ENCODE measurements around the gene MSH2.

Gene MSH2

DNA sequence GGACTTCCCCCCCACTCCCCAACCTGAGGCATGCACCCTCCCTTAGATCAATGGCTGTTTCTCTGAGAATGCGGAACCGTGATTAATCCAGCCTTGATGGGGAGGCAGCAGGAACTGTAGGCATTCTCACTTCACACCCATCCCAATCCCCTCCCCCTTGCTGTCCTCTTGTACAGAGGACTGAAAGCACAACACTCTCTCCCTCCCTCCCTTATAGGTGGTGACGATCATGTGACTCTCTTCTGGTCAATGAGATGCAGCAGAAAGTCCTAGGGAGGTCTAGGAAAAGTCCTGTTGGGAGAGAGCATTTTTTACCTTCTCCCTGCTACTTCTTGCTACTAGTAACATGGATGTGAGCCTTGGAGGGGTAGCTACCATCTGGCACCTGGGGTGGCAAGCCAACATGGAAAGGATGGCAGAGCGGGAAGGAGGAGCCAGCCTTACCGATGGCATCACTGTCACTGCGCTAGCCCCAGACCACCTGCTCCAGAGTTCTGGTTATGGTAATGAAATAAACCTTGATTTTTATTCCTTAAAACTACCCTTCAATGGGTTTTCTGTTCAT, 106.9 kb downstream of the MSH2 start:
- no peak overlapping the region for H3K9ac ChIP-seq (ENCODE audit: insufficient read length, low read depth)
- no peaks in the 10 kb centered on the region for H3K36me3 ChIP-seq (ENCODE audit: insufficient read depth, insufficient read length, low read length)
- H3K4me3 ChIP-seq (ENCODE audit: insufficient read length, low read depth), result no peak overlapping the region
- H3K9me3 ChIP-seq (ENCODE audit: insufficient read depth, low read length), result peaks cover 26% of the 10 kb centered on the region
- H3K4me1 ChIP-seq (ENCODE audit: insufficient read depth, insufficient read length), result peaks cover 5% of the 10 kb centered on the region
- no peak for TF ChIP-seq ZNF274 (IDR thresholded peaks at IDR 0.05; ENCODE audit: low read depth, low read length)
- TF ChIP-seq SUZ12 (IDR thresholded peaks at IDR 0.05; ENCODE audit: extremely low read depth, insufficient read depth, insufficient read length), result no peak
- TF ChIP-seq YY1 (IDR thresholded peaks at IDR 0.05; ENCODE audit: insufficient read depth, insufficient read length), result no peak
- no peaks in the 10 kb centered on the region for H3K27me3 ChIP-seq (ENCODE audit: insufficient read depth, insufficient read length)
- no peak for DNase-seq (ENCODE audit: low read depth, low spot score)

DNA sequence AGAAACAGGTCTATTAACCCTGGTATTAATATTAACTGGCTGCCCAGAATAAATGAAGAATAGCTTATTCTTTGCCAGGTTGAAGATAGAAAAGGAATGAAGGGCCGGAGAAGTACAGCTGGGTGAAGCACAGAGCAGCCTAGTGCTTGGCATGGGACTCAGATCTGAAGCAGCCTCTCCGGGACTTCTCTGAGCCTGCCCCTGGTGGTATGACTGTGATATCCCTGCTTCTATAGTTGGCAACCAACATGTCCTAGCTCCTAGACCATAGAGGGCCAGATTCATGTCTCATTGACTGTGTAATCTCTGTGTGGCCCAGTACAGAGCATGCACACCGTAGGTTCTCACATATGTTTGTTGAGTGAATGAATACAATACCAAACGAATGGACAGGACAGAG, 107.8 kb downstream of the MSH2 start:
- Histone ChIP-seq H3K9me3 (ENCODE audit: insufficient read depth, low read length) (peaks cover 17% of the 10 kb centered on the region), H3K4me3 (ENCODE audit: insufficient read length, low read depth) (no peak overlapping the region), H3K9ac (ENCODE audit: insufficient read length, low read depth) (no peak overlapping the region), H3K36me3 (ENCODE audit: insufficient read depth, insufficient read length, low read length) (no peaks in the 10 kb centered on the region), H3K27me3 (ENCODE audit: insufficient read depth, insufficient read length) (no peaks in the 10 kb centered on the region), H3K4me1 (ENCODE audit: insufficient read depth, insufficient read length) (peaks cover 5% of the 10 kb centered on the region)
- DNase-seq (ENCODE audit: low read depth, low spot score), result no peak
- no peak for TF ChIP-seq SUZ12 (IDR thresholded peaks at IDR 0.05; ENCODE audit: extremely low read depth, insufficient read depth, insufficient read length)
- TF ChIP-seq ZNF274 (IDR thresholded peaks at IDR 0.05; ENCODE audit: low read depth, low read length), result no peak
- no peak for TF ChIP-seq YY1 (IDR thresholded peaks at IDR 0.05; ENCODE audit: insufficient read depth, insufficient read length)

GRCh38 chr2:47512581-47513083, 109.7 kb downstream of the MSH2 start:
- no peak for DNase-seq (ENCODE audit: low read depth, low spot score)
- H3K9ac ChIP-seq (ENCODE audit: insufficient read length, low read depth), result no peak overlapping the region
- H3K4me3 ChIP-seq (ENCODE audit: insufficient read length, low read depth), result no peak overlapping the region
- no peaks in the 10 kb centered on the region for H3K27me3 ChIP-seq (ENCODE audit: insufficient read depth, insufficient read length)
- H3K36me3 ChIP-seq (ENCODE audit: insufficient read depth, insufficient read length, low read length), result no peaks in the 10 kb centered on the region
- TF ChIP-seq ZNF274 (IDR thresholded peaks at IDR 0.05; ENCODE audit: low read depth, low read length) (no peak), YY1 (IDR thresholded peaks at IDR 0.05; ENCODE audit: insufficient read depth, insufficient read length) (no peak), SUZ12 (IDR thresholded peaks at IDR 0.05; ENCODE audit: extremely low read depth, insufficient read depth, insufficient read length) (no peak)
- H3K4me1 ChIP-seq (ENCODE audit: insufficient read depth, insufficient read length), result peaks cover 9% of the 10 kb centered on the region
- peaks cover 8% of the 10 kb centered on the region; the same call in 1 of the 2 replicates for H3K9me3 ChIP-seq (ENCODE audit: insufficient read depth, low read length)

GRCh38 chr2:47513981-47514520, 111.1 kb downstream of the MSH2 start:
- H3K9me3 ChIP-seq (ENCODE audit: insufficient read depth, low read length), result no peaks in the 10 kb centered on the region

DNA sequence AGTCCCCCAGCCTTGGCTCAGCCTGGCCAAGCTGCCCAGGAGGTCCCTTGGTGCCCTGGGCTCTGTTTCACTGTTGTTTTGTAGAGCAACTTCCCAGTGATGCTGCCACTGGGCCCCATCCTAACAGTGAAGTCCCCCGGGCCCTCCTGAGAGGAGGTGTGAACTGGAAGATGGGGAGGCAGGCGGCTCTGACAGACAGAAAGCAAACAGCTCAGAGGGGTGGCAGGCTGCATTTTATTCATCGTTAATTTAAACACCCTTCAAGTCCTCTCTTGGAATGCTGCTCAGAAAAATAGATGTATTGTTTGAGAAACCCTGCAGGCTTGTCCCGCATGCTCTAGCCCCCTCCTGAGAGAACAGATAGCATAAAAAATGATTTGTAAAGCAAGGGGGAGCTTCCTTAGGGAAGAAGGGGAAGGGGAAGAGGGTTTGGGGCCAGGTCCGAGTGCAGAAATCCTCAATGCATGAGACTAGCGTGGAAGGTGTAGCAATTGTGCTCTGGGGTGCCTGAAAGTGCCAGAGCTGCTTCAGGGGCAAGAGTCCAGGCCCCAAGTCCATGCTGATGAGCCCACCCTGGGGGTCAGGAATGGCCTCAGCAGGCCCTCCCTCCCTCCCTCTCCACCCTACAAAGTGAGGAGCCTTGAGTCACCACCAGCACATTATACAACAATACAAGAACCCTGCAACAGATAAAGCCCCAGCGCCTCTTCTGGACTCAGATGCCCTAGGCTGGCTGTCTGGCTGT, 113.6 kb downstream of the MSH2 start:
- TF ChIP-seq YY1 (IDR thresholded peaks at IDR 0.05; ENCODE audit: insufficient read depth, insufficient read length), result no peak
- Histone ChIP-seq H3K4me3 (ENCODE audit: insufficient read length, low read depth) (no peak overlapping the region), H3K36me3 (ENCODE audit: insufficient read depth, insufficient read length, low read length) (peaks cover 18% of the 10 kb centered on the region), H3K9ac (ENCODE audit: insufficient read length, low read depth) (no peak overlapping the region), H3K9me3 (ENCODE audit: insufficient read depth, low read length) (no peaks in the 10 kb centered on the region), H3K4me1 (ENCODE audit: insufficient read depth, insufficient read length) (peaks cover 5% of the 10 kb centered on the region), H3K27me3 (ENCODE audit: insufficient read depth, insufficient read length) (no peaks in the 10 kb centered on the region)
- DNase-seq (ENCODE audit: low read depth, low spot score), result no peak

More at GRCh38 chr2:47513981-47514520, 111.1 kb downstream of the MSH2 start:
- Histone ChIP-seq H3K36me3 (ENCODE audit: insufficient read depth, insufficient read length, low read length) (peaks cover 9% of the 10 kb centered on the region), H3K4me1 (ENCODE audit: insufficient read depth, insufficient read length) (peaks cover 9% of the 10 kb centered on the region), H3K9ac (ENCODE audit: insufficient read length, low read depth) (no peak overlapping the region), H3K27me3 (ENCODE audit: insufficient read depth, insufficient read length) (no peaks in the 10 kb centered on the region), H3K4me3 (ENCODE audit: insufficient read length, low read depth) (no peak overlapping the region)
- DNase-seq (ENCODE audit: low read depth, low spot score), result no peak
- TF ChIP-seq ZNF274 (IDR thresholded peaks at IDR 0.05; ENCODE audit: low read depth, low read length) (no peak), SUZ12 (IDR thresholded peaks at IDR 0.05; ENCODE audit: extremely low read depth, insufficient read depth, insufficient read length) (no peak), YY1 (IDR thresholded peaks at IDR 0.05; ENCODE audit: insufficient read depth, insufficient read length) (no peak)

GRCh38 chr2:47518497-47519146, 115.7 kb downstream of the MSH2 start:
- Histone ChIP-seq H3K4me1 (ENCODE audit: insufficient read depth, insufficient read length) (peaks cover 7% of the 10 kb centered on the region), H3K27me3 (ENCODE audit: insufficient read depth, insufficient read length) (no peaks in the 10 kb centered on the region), H3K9me3 (ENCODE audit: insufficient read depth, low read length) (no peaks in the 10 kb centered on the region), H3K36me3 (ENCODE audit: insufficient read depth, insufficient read length, low read length) (peaks cover 18% of the 10 kb centered on the region), H3K9ac (ENCODE audit: insufficient read length, low read depth) (no peak overlapping the region), H3K4me3 (ENCODE audit: insufficient read length, low read depth) (no peak overlapping the region)
- TF ChIP-seq SUZ12 (IDR thresholded peaks at IDR 0.05; ENCODE audit: extremely low read depth, insufficient read depth, insufficient read length) (no peak), YY1 (IDR thresholded peaks at IDR 0.05; ENCODE audit: insufficient read depth, insufficient read length) (no peak), ZNF274 (IDR thresholded peaks at IDR 0.05; ENCODE audit: low read depth, low read length) (no peak)
- no peak for DNase-seq (ENCODE audit: low read depth, low spot score)

DNA sequence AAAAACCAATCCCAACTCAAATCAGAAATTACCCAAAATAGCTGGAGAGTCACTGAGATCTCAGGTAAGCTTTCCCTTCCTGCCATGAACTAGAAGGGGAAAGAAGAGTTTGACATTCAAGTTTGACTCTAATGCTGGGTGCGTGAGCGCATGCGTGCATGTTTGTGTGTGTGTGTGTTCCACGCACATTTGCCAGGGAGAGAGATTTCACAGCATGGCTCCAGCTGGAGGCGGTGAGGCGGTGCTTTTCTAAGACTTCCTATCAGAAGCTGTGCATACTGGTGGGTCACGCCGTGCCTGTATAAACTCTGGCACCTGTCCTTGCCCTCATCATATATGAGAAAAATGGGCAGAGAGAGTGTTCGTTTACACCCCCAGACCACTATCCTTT, 116.2 kb downstream of the MSH2 start:
- no peak for DNase-seq (ENCODE audit: low read depth, low spot score)
- TF ChIP-seq ZNF274 (IDR thresholded peaks at IDR 0.05; ENCODE audit: low read depth, low read length) (no peak), SUZ12 (IDR thresholded peaks at IDR 0.05; ENCODE audit: extremely low read depth, insufficient read depth, insufficient read length) (no peak), YY1 (IDR thresholded peaks at IDR 0.05; ENCODE audit: insufficient read depth, insufficient read length) (no peak)
- Histone ChIP-seq H3K36me3 (ENCODE audit: insufficient read depth, insufficient read length, low read length) (peaks cover 18% of the 10 kb centered on the region), H3K4me1 (ENCODE audit: insufficient read depth, insufficient read length) (peaks cover 7% of the 10 kb centered on the region), H3K9me3 (ENCODE audit: insufficient read depth, low read length) (no peaks in the 10 kb centered on the region), H3K9ac (ENCODE audit: insufficient read length, low read depth) (no peak overlapping the region), H3K4me3 (ENCODE audit: insufficient read length, low read depth) (no peak overlapping the region), H3K27me3 (ENCODE audit: insufficient read depth, insufficient read length) (no peaks in the 10 kb centered on the region)

Data from NT2/D1 (cell line).